WTC11 (cell line): ENCODE measurements around the gene B3GAT1.

Experiments used
- CREB1 ChIP-seq: sonication (generic); formaldehyde crosslinking; IDR thresholded peaks from 2 replicates; pipeline ENCODE4 v1.8.0; 2023; ENCODE audit warnings: mild to moderate bottlenecking, missing genetic modification reagents
- CTCF ChIP-seq: fragments of 200-600 bp; IDR thresholded peaks from 2 replicates; pipeline ENCODE4 v1.8.0; 2022; ENCODE audit warnings: antibody characterized with exemption
- ESRRA ChIP-seq: sonication (generic); formaldehyde crosslinking; IDR thresholded peaks from 2 replicates; pipeline ENCODE4 v1.8.1; 2022; ENCODE audit warnings: mild to moderate bottlenecking, missing genetic modification reagents, borderline replicate concordance
- NFE2L1 ChIP-seq: sonication (generic); formaldehyde crosslinking; IDR thresholded peaks from 2 replicates; pipeline ENCODE4 v1.8.1; 2023; ENCODE audit warnings: missing genetic modification reagents
- NR2C2 ChIP-seq: sonication (generic); formaldehyde crosslinking; IDR thresholded peaks from 2 replicates; pipeline ENCODE4 v1.8.0; 2022; ENCODE audit warnings: mild to moderate bottlenecking, missing genetic modification reagents

DNA sequence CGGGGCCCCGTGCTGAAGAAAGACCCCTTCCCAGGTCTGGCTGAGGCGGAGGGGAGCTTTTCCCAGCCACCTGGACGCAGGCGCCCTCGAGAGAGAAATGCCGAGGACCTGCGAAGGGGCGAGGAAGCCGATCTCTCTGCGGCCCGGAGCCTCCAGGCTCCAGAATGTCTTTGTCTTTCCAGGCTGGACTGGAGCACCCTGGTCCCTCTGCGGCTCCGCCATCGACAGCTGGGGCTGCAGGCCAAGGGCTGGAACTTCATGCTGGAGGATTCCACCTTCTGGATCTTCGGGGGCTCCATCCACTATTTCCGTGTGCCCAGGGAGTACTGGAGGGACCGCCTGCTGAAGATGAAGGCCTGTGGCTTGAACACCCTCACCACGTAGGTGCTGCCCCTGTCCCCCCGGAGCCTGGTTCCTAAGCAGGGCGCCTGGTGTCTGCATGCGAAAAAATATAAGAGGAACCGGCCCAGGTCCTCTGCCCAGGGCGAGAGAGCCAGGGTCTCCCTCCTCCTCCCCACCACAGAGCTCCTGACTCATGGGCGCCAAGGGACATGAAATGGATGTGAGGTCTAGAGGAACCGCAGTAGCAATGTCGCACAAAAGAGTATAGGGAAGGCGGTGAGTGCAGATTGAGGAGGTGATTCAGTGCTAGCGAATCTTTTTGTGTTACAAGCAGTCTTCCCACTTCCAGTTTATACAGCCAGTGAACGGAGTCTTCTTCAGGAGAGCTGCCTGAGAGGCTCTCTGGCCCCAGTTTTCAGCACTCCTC is 69.3 kb downstream of the B3GAT1 start:
- TF ChIP-seq CREB1 (CRISPR knock-in tag): no peak
- no peak for TF ChIP-seq CTCF
- no peak for TF ChIP-seq ESRRA (CRISPR knock-in tag)
- TF ChIP-seq NFE2L1 (CRISPR knock-in tag): no peak
- no peak for TF ChIP-seq NR2C2 (CRISPR knock-in tag)
